HG03045 (cell line): ENCODE data around the gene HSPG2.
"Not testable (repeated sequence)": the region's sequence is repeated elsewhere in the genome, so short reads cannot be mapped to it uniquely, and the experiment has no call there.

Source experiments
- ATAC-seq: cut with Tn5 transposase; IDR thresholded peaks from one replicate; pipeline ENCODE4 v1.9.1; 2021; ENCODE audit warnings: mild to moderate bottlenecking, moderate library complexity; ENCODE audit not compliant: unreplicated experiment

HSPG2 gene

DNA sequence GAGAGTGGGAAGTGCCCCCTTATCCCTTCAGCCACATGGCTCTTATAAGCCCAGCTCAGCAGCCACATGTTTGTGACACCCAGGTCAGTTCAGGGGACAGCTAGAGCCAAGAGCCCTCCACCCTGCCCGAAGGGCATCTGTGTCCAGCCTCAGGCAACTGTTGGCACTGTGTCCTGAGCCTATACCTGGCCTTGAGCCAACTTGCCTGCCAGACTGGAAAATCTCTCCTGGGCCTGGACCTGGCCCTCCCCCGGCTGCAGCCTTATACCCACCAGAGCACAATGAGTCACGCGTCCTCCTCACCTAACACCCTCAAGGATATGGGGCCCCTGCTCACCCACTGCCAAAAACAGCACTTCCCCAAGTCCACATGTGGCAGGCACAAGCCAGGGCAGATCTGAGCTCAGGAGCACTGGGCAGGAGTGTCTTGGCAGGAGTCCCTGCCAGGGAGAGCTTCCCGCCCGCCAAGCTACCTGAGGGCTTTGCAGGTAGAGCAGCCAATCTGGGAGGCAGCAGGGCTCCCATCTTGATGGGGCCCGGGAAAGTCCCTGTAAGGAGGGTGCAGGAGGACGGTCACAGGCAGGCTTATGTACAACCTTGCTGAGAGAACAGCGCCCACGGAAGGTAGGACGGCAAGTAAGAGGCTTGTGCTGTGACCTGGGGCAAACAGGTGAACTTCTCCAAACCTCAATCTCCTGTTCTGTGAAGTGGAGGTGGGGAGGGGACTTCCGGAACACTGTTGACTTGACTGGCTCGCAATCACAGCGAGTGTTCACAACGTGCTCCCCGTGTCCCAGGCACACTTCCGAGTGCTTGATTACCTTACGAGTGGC lies 19.8 kb upstream of the HSPG2 start:
- no peak for ATAC-seq

DNA sequence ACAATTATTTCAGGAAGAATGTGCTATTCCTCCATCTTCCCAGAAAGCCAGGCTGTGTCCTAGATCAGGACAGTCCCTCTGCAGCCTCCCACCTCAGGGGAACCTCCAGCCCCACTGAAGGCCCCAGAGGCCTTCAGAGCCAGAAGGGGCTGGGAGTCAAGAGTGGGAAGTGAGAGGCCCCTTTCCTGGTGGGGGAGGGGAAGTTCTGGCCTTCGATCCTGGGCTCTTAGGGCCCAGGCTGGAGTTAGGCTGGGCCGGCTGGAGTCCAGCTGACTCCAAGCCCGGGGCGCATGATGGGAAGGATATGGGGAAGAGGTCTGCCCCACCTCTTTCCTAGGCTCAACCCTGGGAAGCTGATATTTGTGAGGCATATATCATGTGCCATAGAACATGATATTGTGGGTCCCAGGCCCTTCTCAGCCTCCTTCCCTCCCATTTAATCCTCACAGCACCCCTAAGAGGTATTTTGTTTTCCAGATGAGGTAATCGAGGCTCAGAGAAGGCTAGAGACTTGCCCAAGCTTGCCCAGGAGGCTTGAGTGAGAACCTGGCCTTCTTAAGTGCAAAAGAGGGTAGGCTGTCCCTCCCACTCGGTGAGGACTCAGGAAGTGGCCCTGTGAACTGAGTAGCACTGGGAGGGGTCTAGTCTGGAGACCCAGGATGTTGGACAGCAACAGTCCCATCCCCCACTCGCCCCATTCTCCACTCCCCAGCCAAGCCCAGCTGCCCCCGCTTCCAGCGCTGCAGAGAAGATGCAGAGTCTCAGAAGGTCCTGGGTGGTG lies 18.6 kb upstream of the HSPG2 start:
- ATAC-seq, result no peak

DNA sequence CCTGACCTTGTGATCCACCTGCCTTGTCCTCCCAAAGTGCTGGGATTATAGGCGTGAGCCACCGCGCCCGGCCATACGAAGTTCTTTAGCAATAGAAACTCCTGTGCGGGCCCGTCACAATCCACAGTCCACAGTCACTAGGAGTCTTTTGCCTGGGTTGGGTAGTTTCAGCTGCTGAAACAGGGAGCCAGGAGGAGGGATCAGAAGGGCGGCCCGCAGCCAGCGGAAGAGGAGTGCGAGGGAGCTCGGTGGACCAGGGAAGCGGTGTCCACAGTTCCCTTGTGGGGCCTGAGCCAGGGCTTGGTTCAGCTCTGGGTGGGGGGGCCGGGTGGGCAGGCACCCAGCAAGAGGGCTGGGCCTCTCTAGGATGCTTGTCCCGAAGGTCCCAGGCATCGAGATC lies 17.9 kb upstream of the HSPG2 start:
- no peak for ATAC-seq

DNA sequence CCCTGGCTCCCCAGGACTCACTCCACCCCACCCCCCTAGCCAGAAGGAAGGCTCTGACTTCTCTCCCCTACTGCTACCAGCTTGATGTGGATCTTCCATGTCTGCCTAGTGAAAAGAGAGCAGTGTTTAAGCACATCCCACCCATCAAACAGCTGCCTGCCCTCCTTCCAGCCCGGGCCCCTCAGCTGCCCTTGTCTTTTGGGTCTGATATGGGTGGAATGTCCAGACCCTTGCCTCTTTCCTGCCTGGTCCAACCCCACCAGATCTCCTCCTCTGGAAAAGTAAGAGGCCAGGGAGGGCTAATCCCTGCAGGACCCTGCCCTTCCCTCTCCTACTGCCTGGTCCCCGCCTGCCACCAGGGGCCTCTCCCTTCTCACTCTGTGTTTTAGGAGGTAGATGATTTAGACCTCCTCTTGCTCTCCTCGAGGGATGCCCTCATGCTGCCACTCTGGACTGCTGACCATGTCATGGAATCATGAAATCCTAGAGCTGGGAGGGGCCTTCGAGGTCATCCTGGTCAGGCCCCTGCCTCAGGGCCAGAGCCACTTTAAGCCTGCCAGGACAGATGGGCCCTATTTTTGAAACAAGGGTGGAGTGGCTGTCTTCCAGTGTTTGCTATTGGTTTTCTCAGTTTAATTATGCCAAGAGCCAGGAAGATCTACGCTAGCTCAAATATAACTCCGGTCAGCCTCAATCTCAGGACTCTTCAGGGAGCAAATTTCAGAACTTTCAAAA lies 15.8 kb upstream of the HSPG2 start:
- ATAC-seq, result no peak

DNA sequence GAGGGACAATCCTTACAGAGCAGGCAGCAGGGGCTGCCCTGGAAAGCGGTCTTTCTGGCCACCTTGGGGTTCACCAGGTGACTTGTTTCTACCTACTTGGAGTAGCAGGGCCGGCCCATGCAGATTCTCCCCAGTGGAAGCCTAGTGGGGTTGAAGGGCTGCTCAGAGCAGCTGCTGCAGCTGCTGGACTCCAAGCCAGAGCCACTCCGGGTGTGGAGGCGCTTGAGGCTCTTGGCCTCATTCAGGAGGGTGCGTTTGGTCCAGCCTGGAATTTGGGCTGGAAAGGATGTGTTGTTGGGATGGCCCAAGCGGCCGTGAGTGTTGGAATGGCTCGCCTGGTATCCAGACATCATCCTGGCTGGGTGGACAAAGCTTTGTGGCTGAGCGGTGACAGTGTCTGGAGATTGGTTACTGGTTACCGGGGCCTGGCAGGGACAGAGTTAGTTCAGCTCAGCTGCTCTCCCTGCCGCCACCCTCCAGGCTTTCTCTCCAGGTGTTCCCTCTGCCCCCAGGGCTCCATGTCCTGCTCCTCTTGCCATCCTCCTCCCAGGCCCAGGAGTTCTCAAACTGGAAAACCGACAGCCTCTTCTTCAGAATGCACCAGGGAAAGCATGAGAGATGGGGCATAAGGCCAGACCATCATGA lies 14.2 kb upstream of the HSPG2 start:
- ATAC-seq, result no peak

DNA sequence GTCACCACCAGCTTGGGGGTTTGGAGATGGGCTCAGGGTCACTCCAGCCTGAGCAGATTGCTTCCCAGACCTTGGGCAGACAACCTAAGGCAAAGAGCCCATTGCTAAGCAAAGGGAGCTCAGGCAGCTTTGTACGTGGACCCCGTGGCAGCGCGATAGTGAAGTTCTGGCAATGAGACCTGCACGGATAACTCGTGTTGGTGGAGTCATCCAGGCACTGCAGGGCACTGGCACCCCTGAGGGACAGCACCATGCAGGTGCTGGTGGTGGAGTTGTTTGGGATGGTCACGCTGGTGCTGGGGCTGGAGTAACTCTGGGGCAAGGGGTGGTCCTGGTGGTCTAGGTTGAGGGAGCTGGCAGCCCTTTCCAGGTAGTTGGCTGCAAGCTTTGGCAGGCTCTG lies 13.6 kb upstream of the HSPG2 start:
- no peak for ATAC-seq

DNA sequence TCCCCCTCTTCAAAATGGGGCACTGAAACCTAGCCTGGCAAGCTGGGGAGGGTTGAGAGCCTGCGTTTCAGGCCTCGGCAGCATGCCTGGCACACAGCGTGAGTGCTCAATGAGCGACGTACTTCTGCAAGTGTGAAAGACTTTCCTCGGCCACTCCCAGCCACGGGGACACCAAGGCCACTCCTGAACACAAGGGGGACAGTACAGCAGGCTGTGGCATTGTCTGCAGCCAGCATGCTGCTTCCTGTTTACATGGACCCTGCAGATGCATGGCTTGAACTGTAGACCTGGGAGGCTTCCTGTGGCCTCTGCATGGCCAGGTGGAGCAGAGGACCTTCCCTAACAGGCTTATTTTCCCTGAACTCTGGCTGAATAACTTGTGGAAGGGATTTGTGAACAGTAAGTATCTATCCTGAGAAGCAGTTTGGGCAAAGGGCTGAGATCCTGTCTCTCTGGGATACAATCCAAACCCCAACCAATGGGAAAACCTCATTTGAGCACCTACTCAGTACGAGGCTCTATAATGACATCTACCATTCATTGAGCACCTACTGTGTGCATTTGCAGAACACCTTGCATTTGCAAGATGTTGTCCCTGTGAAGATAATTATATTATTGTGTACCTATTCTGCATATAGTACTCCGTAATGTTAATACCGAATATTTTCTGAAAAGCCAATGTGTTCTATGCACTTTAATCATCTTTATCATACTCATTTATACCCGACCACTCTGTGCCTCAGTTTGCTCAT lies 9.9 kb upstream of the HSPG2 start:
- no peak for ATAC-seq

DNA sequence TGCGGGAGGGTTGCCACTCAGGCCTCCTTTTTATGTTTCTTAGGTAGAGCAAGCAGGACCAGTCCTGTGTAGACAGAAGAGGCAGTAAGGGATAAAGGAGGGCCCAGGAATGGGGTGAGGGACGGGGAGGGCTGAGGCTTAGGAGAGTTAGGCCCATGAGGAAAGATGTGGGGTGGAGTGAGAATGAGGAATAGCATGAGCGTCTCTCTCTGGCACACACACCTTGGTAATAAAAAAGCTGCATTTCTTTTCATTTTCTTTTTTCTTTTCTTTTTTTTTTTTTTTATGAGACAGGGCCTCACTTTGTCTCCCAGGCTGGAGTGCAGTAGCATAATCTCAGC lies 7.6 kb upstream of the HSPG2 start:
- ATAC-seq, result no peak

DNA sequence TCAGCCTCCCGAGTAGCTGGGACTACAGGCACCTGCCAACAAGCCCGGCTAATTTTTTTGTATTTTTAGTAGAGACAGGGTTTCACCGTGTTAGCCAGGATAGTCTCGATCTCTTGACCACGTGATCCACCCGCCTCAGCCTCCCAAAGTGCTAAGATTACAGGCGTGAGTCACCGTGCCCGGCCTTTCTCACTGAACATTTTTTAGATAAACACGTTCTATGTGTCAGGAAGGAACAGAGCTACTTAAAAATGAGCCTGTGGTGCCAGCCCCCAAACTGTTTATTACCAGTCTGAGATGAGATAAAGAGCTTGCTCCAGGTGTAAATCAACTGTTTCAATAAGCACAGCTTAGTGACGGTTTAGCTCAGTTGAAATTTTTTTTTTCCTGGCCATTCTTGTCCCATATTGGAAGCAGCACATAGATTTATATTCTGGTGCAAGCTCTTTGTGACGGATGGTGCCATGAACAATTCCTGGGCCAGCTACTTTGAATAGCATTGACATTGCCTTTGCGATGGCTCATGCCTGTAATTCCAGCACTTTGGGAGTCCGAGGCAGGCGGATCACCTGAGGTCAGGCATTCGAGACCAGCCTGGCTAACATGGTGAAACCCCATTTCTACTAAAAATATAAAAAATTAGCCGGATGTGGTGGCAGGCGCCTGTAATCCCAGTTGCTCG lies 6.0 kb upstream of the HSPG2 start:
- ATAC-seq, result not testable (repeated sequence)

DNA sequence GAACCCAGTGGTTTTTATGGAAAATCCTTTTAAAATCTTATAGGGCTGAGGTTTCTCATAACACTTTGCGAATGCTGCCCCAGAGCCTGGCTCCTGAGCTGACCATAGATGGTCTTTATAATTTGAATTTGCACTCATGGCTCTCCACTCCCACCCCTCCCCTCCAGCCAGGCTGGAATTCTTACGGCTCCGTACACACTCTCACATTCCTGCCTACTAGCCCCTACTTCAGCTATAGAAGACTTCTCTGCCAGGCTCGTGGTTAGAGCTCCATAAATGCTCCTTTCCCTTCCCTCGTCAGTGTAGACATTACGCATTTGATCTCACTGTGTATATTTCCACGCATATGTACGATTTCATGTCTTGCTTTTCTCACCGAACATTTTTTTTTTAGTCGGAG lies 5.4 kb upstream of the HSPG2 start:
- ATAC-seq, result no peak

DNA sequence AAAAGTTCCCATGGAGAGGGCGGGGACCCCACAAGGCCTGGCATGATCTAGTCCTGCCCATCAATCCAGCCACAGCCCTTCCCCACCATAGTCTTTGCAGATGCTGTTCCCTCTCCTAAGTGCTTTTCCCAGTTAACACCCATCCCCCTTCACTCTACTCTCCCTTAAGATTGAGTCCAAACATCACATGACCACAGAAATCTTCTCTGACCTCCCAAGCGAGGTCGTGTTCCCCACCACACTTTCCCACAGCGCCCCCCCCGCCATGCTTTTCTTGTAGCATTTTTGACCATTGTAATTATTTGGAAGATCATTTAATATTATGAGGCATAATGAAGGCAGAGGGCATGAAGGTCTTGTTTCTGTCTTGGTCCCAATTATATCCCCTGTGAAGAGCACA lies 4.3 kb upstream of the HSPG2 start:
- ATAC-seq, result no peak

DNA sequence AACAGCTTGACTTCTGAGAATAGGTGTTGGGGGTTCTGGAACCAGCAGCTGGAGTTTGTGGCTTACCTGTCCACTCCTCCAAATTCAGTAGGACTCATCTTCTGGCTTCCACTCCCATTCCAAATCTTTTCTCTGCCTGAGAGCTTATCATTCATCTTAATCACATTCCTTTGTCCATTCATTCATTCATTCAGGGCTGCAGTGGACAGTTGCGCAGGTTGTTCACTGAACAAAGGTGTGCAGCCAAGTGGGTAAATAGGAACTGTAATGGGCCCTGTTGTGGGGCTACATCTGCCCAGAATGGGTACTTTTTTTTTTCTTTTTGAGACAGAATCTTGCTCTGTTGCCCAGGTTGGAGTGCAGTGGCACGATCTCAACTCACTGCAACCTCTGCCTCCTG lies 3.4 kb upstream of the HSPG2 start:
- ATAC-seq, result no peak

DNA sequence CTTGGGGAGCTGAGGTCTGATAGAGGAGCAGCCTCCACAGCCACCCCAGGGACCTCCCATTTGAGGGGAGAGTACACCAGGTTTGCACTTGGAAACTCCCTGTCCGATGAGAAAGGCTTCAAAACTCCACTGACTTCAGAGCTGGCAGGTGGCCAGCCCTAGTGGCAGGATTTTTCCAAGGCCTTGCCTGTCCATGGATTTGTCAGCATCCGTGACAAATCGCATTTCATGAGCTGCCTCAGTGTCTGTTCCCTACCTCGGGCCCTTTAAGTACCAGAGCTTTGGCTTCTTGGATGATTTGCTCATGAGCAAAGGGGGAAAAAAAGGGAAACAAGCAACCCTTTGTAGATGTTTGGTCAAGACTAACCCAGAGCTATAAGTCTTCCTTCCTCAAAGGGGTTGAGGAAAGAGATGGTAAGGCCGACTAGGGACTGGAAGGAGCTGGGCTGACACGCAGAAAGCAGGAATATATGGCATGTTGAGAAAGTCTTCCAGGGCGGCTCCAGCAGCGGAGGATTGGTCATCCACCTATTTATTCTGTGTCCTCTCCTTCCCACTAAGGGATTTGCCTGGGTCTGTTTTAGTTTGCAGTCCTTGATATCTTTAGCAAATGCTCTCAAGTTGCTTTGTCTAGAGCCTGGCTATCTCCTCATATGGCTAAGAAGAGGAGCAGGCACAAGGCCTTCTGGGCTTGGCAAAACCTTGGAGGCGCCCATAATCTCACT lies 2.7 kb upstream of the HSPG2 start:
- no peak for ATAC-seq

DNA sequence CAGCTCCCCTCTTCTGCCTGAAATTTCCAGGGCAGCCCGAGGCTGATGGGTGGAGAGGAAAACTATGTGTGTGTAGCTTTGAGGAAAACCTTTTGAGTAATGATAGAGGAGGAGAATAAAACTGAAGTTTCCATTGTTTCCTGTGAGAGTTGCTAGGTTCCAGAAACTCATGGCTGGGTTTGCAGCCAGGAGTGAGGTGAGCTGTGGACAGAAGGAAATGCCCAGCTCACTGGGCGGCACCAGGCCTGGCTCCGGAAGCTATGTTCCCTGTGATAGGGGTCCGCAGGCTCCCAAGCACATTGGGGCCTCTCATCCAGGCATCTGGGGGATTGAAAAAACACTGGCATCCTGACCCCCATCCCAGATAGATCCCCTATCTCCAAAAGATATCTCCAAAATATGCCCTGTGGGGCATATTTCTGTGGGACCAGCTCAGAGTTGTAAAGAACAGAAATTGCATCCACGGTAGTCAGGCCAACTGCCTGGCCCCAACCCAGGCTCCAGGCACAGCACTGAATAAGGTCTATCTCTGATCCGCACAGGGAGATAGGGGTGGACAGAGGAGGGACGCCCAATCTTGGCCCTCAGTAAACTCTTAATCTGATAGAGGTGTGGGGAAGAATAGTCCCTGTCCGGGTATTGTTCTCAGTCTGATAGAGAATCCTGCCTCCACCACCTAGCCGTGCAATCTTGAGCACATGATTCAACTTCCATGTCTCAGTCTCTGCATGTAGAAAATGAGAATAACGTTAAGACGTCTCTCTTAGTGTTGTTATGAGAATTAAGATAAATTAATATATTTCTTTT lies 1.8 kb upstream of the HSPG2 start:
- ATAC-seq, result no peak

DNA sequence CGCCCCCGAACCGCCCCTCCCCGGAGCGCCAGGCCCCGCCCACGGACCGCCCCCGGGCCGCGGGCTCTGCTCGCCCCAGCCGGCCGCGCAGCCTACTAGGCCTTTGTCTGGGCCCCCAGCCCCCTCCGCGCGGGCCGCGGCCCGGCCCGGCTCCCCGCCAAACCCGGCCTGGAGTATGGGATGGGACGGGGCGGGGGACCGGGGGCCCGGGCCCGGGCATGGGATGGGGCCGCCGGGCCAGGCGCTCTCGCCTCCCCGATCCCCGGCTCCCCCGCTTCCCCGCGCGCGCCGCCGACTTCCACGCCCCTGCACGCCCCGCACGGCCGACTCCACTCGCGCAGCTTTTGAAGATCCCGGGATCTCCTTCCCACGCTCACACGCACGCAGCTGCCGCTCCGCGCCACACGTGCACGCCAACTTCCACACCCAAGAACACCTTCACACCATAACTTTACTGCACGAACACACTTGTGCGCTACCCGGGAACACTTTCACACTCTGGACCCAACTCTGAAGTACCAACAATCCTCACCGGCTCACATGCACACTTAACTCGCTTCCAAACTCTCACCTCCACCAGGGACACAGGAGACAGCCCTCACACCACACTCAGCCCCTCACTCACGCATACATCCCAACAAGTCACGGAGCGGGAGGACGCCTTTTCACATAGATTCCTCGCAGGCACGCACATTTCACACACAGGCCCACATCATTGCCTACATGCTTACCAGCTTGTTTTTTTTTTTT lies 437 bp upstream of the HSPG2 start:
- ATAC-seq, result peak; percentile 56

DNA sequence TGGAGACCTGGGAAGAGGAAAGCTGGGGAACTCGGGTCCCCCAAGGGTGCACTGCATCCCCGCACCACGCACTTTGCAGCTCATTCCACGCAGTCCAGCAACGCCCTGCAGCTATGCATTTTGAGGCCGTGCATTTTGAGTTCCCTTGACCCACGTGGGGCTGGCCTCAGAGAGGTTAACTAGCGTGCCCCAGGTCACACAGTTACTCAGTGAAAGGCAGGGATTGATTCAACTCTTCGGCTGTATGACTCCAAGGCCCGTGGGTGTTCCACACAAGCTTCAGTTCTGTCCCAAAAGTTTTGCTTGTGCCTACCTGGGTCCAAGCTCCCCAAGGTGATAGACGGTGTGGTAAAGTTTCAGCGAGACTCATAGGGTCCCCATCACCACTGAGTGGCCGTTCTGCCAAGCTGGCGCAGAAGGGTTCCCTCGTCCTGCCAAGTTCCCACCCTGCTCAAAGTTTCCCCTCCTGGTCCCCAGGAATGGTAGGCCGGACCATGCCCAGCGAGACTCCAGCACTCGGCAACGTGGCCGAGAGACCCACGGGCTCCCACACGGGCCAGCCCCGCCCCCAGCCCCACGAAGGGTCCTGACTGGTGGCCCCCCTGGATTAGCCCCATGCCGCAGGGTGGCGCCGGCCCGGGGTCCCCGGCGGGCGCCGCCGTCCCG lies 611 bp downstream of the HSPG2 start:
- ATAC-seq, result peak; percentile 11

DNA sequence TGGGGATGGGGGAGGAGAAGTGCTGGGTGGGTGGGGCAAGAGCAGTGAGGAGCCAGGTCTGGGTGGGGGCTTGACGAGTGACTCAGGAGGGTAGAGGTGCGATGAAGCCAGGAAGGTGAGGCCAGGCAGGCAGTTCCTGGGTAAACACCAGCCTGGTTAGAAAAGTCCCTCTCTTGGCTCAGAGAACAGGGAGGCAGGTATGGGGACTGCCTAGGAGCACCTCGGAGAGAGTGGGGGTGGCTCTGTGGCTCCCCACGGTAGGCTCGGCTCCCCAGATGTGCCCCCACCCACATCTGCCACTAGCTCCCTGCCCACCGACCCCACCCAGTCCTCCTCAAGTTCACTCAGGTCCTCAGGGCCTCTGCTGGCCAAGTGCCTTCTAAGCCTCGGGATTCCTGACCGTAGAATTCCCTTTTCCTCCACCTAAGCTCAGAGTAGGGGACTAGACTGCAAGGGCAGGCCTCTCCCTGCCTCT lies 1.2 kb downstream of the HSPG2 start:
- ATAC-seq, result no peak
